Esophagus squamous epithelium (tissue), 5 donors: ENCODE data around the gene ACSS3. TPM values are rescaled to one million over a fixed set of nuclear protein-coding genes. Genes with fewer than 3 reads are reported as not detected.
"Not testable (repeated sequence)": the region's sequence is repeated elsewhere in the genome, so short reads cannot be mapped to it uniquely, and the experiment has no call there.

Source experiments
- DNase-seq: peaks from one replicate; lab custom pipeline; 2025; lab: John Stamatoyannopoulos, UW
- H3K27ac ChIP-seq, 4 donors: fragments of 200-600 bp; sonication (generic); one replicate each; pipeline ENCODE4 v1.5.1; 2016 to 2019; ENCODE audit warnings: mild to moderate bottlenecking in 1 of 4
- H3K27me3 ChIP-seq, 4 donors: fragments of 200-600 bp; sonication (generic); 1 replicate in 3 of 4; 2 replicates in 1 of 4; pipeline versions ENCODE4 v1.5.1 to v1.6.0; 2017 to 2021; ENCODE audit warnings: antibody characterized with exemption in 1 of 4
- H3K36me3 ChIP-seq, 3 donors: fragments of 200-600 bp; sonication (generic); one replicate each; pipeline ENCODE4 v1.5.1; 2016 to 2019
- H3K4me1 ChIP-seq, 3 donors: fragments of 200-600 bp; sonication (generic); one replicate each; pipeline ENCODE4 v1.5.1; 2017 to 2019
- H3K4me3 ChIP-seq, 4 donors: fragments of 200-600 bp; sonication (generic); 1 replicate in 3 of 4; 2 replicates in 1 of 4; pipeline ENCODE4 v1.5.1; 2016 to 2019; ENCODE audit warnings: mild to moderate bottlenecking in 2 of 4, moderate library complexity in 1 of 4
- H3K9me3 ChIP-seq, 3 donors: fragments of 200-600 bp; sonication (generic); one replicate each; pipeline ENCODE4 v1.5.1; 2016 to 2019
- CTCF ChIP-seq, 6 experiments: fragments of 450-650 bp in 4 of 6; fragments of 200-600 bp in 2 of 6; sonication (generic) in 2 of 6; IDR thresholded peaks; one replicate each; pipeline ENCODE4 v1.5.1; 2016 to 2019; ENCODE audit warnings: antibody characterized with exemption in 6 of 6, mild to moderate bottlenecking in 4 of 6, moderate library complexity in 4 of 6
- POLR2A ChIP-seq, 4 donors: fragments of 450-650 bp; IDR thresholded peaks; one replicate each; pipeline ENCODE4 v1.6.1; 2017; ENCODE audit warnings: antibody characterized with exemption in 4 of 4, mild to moderate bottlenecking in 4 of 4, moderate library complexity in 3 of 4
- WGBS, 2 donors: methylation state at CpG; one replicate each; pipeline ENCODE4 v1.1.5; 2018; 5-methylcytosine and 5-hydroxymethylcytosine counted together
- intact Hi-C: fragments of 100-400 bp; cut with DNase I; formaldehyde crosslinking; loops from one replicate; pipeline ENCODE4 v1.15.0; 2022
- total RNA-seq, 4 donors: library from RNA; depleted of rRNA; stranded (reverse); fragments of >200 nt; gene quantifications; one replicate each; pipeline ENCODE4 v1.1.0, GENCODE V29; 2016
- donor health status: DM: yes; HTN: yes; CAD: no.

Gene ACSS3
- total RNA-seq, 4 donors from 2014 or later = 0.35 to 7.4 (median 1.0) TPM

GRCh38 chr12:81208187-81208911, 130.5 kb downstream of the ACSS3 start:
- Histone ChIP-seq H3K4me1 (no peaks in the 10 kb centered on the region), H3K9me3 (no peaks in the 10 kb centered on the region), H3K36me3 (no peaks in the 10 kb centered on the region), H3K27ac (no peak overlapping the region), H3K27me3 (no peaks in the 10 kb centered on the region), H3K4me3 (no peak overlapping the region)
- TF ChIP-seq CTCF (IDR thresholded peaks at IDR 0.05) = no peak
- TF ChIP-seq POLR2A (IDR thresholded peaks at IDR 0.05) = no peak
- DNase-seq = no peak
- intact Hi-C loops = no loop called here
- WGBS, 2 donors = 50 to 74% methylated on average over 9 of the region's 9 CpGs

GRCh38 chr12:81209012-81209411, 131.1 kb downstream of the ACSS3 start:
- TF ChIP-seq CTCF (IDR thresholded peaks at IDR 0.05) (no peak), POLR2A (IDR thresholded peaks at IDR 0.05) (no peak)
- no peaks in the 10 kb centered on the region for H3K27me3 ChIP-seq
- H3K4me1 ChIP-seq = no peaks in the 10 kb centered on the region
- no peaks in the 10 kb centered on the region for H3K9me3 ChIP-seq
- no peak overlapping the region for H3K4me3 ChIP-seq
- H3K36me3 ChIP-seq = no peaks in the 10 kb centered on the region
- intact Hi-C loops = no loop called here
- DNase-seq = no peak
- H3K27ac ChIP-seq = no peak overlapping the region

- H3K27me3 ChIP-seq, H3K36me3 ChIP-seq, H3K27ac ChIP-seq, H3K4me1 ChIP-seq, H3K4me3 ChIP-seq, intact Hi-C loops, DNase-seq, H3K9me3 ChIP-seq: not testable (repeated sequence)
- WGBS, 2 donors = 68 to 70% methylated on average over 2 of the region's 2 CpGs
These were observed 131.9 kb downstream of the ACSS3 start for GRCh38 chr12:81209772-81210225.

- Histone ChIP-seq H3K4me1 (no peaks in the 10 kb centered on the region), H3K36me3 (no peaks in the 10 kb centered on the region), H3K27me3 (no peaks in the 10 kb centered on the region), H3K27ac (no peak overlapping the region), H3K9me3 (no peaks in the 10 kb centered on the region), H3K4me3 (no peak overlapping the region)
- intact Hi-C loops = no loop called here
- 94 to 96% methylated on average over 1 of the region's 1 CpG for WGBS, 2 donors
- no peak for DNase-seq
- TF ChIP-seq POLR2A (IDR thresholded peaks at IDR 0.05) (no peak), CTCF (IDR thresholded peaks at IDR 0.05) (no peak)
These were observed 133.4 kb downstream of the ACSS3 start for GRCh38 chr12:81211306-81211705.

- whole genome bisulfite sequencing, 2 donors = 58% methylated on average over 4 of the region's 4 CpGs
- Histone ChIP-seq H3K27ac (no peak overlapping the region), H3K36me3 (no peaks in the 10 kb centered on the region), H3K4me3 (no peak overlapping the region), H3K9me3 (no peaks in the 10 kb centered on the region), H3K27me3 (no peaks in the 10 kb centered on the region), H3K4me1 (no peaks in the 10 kb centered on the region)
- intact Hi-C loops = no loop called here
- DNase-seq = no peak
- no peak for TF ChIP-seq POLR2A (IDR thresholded peaks at IDR 0.05)
- TF ChIP-seq CTCF (IDR thresholded peaks at IDR 0.05) = no peak
These were observed 135.3 kb downstream of the ACSS3 start for GRCh38 chr12:81212996-81213696.
